HEK293 (cell line): ENCODE results near the gene MICU1.

Source experiments
- MYNN ChIP-seq: fragments of 450-650 bp; formaldehyde crosslinking; IDR thresholded peaks from 2 replicates; pipeline ENCODE4 v1.5.1; 2016; ENCODE audit warnings: missing biosample characterization, missing genetic modification characterization, borderline replicate concordance
- REST ChIP-seq: fragments of 450-650 bp; formaldehyde crosslinking; IDR thresholded peaks from 2 replicates; pipeline ENCODE4 v1.5.1; 2016; ENCODE audit warnings: missing biosample characterization, missing genetic modification characterization
- TCF7L2 ChIP-seq: IDR thresholded peaks from 2 replicates; pipeline ENCODE4 v1.6.1; 2011; ENCODE audit warnings: low read depth, mild to moderate bottlenecking, inconsistent platforms, low read length, moderate library complexity, borderline replicate concordance
- YY1 ChIP-seq: fragments of 450-650 bp; formaldehyde crosslinking; IDR thresholded peaks from 2 replicates; pipeline ENCODE4 v1.5.1; 2018; ENCODE audit warnings: missing biosample characterization, missing genetic modification characterization
- ZNF140 ChIP-seq: fragments of 450-650 bp; formaldehyde crosslinking; IDR thresholded peaks from 2 replicates; pipeline ENCODE4 v1.5.1; 2016; ENCODE audit warnings: missing biosample characterization, missing genetic modification characterization
- ZNF169 ChIP-seq: fragments of 450-650 bp; formaldehyde crosslinking; IDR thresholded peaks from 2 replicates; pipeline ENCODE4 v1.5.1; 2016; ENCODE audit warnings: missing biosample characterization, missing genetic modification characterization
- ZNF211 ChIP-seq: fragments of 450-650 bp; formaldehyde crosslinking; IDR thresholded peaks from 2 replicates; pipeline ENCODE4 v1.5.1; 2016; ENCODE audit warnings: low read depth, missing biosample characterization, missing genetic modification characterization
- ZNF292 ChIP-seq: fragments of 450-650 bp; formaldehyde crosslinking; IDR thresholded peaks from 2 replicates; pipeline ENCODE4 v1.5.1; 2016; ENCODE audit warnings: low read depth, missing biosample characterization, missing genetic modification characterization, borderline replicate concordance
- ZNF311 ChIP-seq: fragments of 450-650 bp; formaldehyde crosslinking; IDR thresholded peaks from 2 replicates; pipeline ENCODE4 v1.5.1; 2017; ENCODE audit warnings: missing biosample characterization, missing genetic modification characterization, borderline replicate concordance
- ZNF670 ChIP-seq: fragments of 450-650 bp; formaldehyde crosslinking; IDR thresholded peaks from 2 replicates; pipeline ENCODE4 v1.5.1; 2016; ENCODE audit warnings: missing biosample characterization, missing genetic modification characterization, low read depth
- TF ChIP-seq, protein P1 (sequence below): fragments of 450-650 bp; formaldehyde crosslinking; IDR thresholded peaks from 2 replicates; pipeline ENCODE4 v1.5.1; 2016; ENCODE audit warnings: missing biosample characterization, missing genetic modification characterization
- TF ChIP-seq, protein P2 (sequence below): fragments of 450-650 bp; formaldehyde crosslinking; IDR thresholded peaks from 2 replicates; pipeline ENCODE4 v1.5.1; 2016; ENCODE audit warnings: missing biosample characterization, missing genetic modification characterization, low read depth

DNA sequence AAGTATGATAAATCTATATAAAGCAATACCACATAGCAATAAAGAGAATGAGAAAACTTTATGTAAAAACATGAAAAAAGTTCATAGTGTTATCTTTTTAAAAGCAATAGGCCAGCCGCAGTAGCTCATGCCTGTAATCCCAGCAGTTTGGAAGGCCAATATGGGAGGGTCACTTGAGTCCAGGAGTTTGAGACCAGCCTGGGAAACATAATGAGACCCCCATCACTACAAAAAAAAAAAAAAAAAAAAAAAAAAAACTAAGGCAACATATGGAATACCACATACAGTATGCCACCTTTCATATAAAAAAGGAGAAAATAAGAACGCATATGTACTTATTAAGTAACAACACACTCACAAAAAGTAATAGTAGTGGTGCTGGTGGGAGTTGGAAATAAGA lies 52.8 kb downstream of the MICU1 start:
- TF ChIP-seq, protein P1, sequence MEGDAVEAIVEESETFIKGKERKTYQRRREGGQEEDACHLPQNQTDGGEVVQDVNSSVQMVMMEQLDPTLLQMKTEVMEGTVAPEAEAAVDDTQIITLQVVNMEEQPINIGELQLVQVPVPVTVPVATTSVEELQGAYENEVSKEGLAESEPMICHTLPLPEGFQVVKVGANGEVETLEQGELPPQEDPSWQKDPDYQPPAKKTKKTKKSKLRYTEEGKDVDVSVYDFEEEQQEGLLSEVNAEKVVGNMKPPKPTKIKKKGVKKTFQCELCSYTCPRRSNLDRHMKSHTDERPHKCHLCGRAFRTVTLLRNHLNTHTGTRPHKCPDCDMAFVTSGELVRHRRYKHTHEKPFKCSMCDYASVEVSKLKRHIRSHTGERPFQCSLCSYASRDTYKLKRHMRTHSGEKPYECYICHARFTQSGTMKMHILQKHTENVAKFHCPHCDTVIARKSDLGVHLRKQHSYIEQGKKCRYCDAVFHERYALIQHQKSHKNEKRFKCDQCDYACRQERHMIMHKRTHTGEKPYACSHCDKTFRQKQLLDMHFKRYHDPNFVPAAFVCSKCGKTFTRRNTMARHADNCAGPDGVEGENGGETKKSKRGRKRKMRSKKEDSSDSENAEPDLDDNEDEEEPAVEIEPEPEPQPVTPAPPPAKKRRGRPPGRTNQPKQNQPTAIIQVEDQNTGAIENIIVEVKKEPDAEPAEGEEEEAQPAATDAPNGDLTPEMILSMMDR (tag by site-specific recombination) = no peak
- no peak for TF ChIP-seq ZNF211 (tag by site-specific recombination)
- TF ChIP-seq, protein P2, sequence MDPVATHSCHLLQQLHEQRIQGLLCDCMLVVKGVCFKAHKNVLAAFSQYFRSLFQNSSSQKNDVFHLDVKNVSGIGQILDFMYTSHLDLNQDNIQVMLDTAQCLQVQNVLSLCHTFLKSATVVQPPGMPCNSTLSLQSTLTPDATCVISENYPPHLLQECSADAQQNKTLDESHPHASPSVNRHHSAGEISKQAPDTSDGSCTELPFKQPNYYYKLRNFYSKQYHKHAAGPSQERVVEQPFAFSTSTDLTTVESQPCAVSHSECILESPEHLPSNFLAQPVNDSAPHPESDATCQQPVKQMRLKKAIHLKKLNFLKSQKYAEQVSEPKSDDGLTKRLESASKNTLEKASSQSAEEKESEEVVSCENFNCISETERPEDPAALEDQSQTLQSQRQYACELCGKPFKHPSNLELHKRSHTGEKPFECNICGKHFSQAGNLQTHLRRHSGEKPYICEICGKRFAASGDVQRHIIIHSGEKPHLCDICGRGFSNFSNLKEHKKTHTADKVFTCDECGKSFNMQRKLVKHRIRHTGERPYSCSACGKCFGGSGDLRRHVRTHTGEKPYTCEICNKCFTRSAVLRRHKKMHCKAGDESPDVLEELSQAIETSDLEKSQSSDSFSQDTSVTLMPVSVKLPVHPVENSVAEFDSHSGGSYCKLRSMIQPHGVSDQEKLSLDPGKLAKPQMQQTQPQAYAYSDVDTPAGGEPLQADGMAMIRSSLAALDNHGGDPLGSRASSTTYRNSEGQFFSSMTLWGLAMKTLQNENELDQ = no peak
- TF ChIP-seq ZNF140 (tag by site-specific recombination) = no peak
- no peak for TF ChIP-seq YY1 (tag by site-specific recombination)
- TF ChIP-seq ZNF311 = no peak
- TF ChIP-seq ZNF292 (tag by site-specific recombination) = no peak
- no peak for TF ChIP-seq REST (tag by site-specific recombination)
- no peak for TF ChIP-seq MYNN (tag by site-specific recombination)
- no peak for TF ChIP-seq ZNF169 (tag by site-specific recombination)
- TF ChIP-seq TCF7L2 = no peak
- no peak for TF ChIP-seq ZNF670 (tag by site-specific recombination)
